ENCODE results near the gene EML1. TPM values are rescaled to one million over a fixed set of nuclear protein-coding genes. Genes with fewer than 3 reads are reported as not detected.

The EML1 gene
- total and polyA plus RNA-seq, 2 experiments from 2014 or later, result 16.6 to 16.9 TPM

- Histone ChIP-seq H3K4me1 (ENCODE audit: low read depth) (no peaks in the 10 kb centered on the region), H3K4me3 (no peak overlapping the region), H3K27ac (no peak overlapping the region), H3K27me3 (no peaks in the 10 kb centered on the region), H3K9me3 (ENCODE audit: low read depth) (no peaks in the 10 kb centered on the region), H3K36me3 (no peaks in the 10 kb centered on the region)
- no peak for DNase-seq (ENCODE audit: low read depth in 1 of 2, low spot score in 1 of 2)
- no peak for TF ChIP-seq CTCF (IDR thresholded peaks at IDR 0.05; ENCODE audit: low read depth, low read length)
Measured at GRCh38 chr14:99820702-99821331, 27.6 kb downstream of the EML1 start.

- no peak for TF ChIP-seq CTCF (IDR thresholded peaks at IDR 0.05; ENCODE audit: low read depth, low read length)
- Histone ChIP-seq H3K27me3 (no peaks in the 10 kb centered on the region), H3K27ac (no peak overlapping the region), H3K36me3 (no peaks in the 10 kb centered on the region), H3K4me1 (ENCODE audit: low read depth) (no peaks in the 10 kb centered on the region), H3K4me3 (no peak overlapping the region), H3K9me3 (ENCODE audit: low read depth) (no peaks in the 10 kb centered on the region)
- peak; percentile 57 to 58 for DNase-seq (ENCODE audit: low read depth in 1 of 2, low spot score in 1 of 2)
Measured at GRCh38 chr14:99821519-99822508, 28.6 kb downstream of the EML1 start.

- no peaks in the 10 kb centered on the region for H3K27me3 ChIP-seq
- no peak for TF ChIP-seq CTCF (IDR thresholded peaks at IDR 0.05; ENCODE audit: low read depth, low read length)
- no peak for DNase-seq (ENCODE audit: low read depth in 1 of 2, low spot score in 1 of 2)
- H3K9me3 ChIP-seq (ENCODE audit: low read depth), result no peaks in the 10 kb centered on the region
- no peak overlapping the region for H3K27ac ChIP-seq
- H3K4me3 ChIP-seq, result no peak overlapping the region
- H3K4me1 ChIP-seq (ENCODE audit: low read depth), result no peaks in the 10 kb centered on the region
- no peaks in the 10 kb centered on the region for H3K36me3 ChIP-seq
Measured at GRCh38 chr14:99822800-99823455, 29.7 kb downstream of the EML1 start.

GRCh38 chr14:99824776-99825175 is 31.6 kb downstream of the EML1 start:
- no peaks in the 10 kb centered on the region for H3K4me1 ChIP-seq (ENCODE audit: low read depth)
- DNase-seq (ENCODE audit: low read depth in 1 of 2, low spot score in 1 of 2), result no peak
- no peak for TF ChIP-seq CTCF (IDR thresholded peaks at IDR 0.05; ENCODE audit: low read depth, low read length)
- no peaks in the 10 kb centered on the region for H3K27me3 ChIP-seq
- H3K9me3 ChIP-seq (ENCODE audit: low read depth), result no peaks in the 10 kb centered on the region
- H3K4me3 ChIP-seq, result no peak overlapping the region
- no peaks in the 10 kb centered on the region for H3K36me3 ChIP-seq
- H3K27ac ChIP-seq, result no peak overlapping the region

GRCh38 chr14:99829450-99829849 is 36.2 kb downstream of the EML1 start:
- no peak for DNase-seq (ENCODE audit: low read depth in 1 of 2, low spot score in 1 of 2)
- no peaks in the 10 kb centered on the region for H3K4me1 ChIP-seq (ENCODE audit: low read depth)
- no peak overlapping the region for H3K27ac ChIP-seq
- TF ChIP-seq CTCF (IDR thresholded peaks at IDR 0.05; ENCODE audit: low read depth, low read length), result no peak
- H3K4me3 ChIP-seq, result no peak overlapping the region
- no peaks in the 10 kb centered on the region for H3K36me3 ChIP-seq
- H3K9me3 ChIP-seq (ENCODE audit: low read depth), result no peaks in the 10 kb centered on the region
- H3K27me3 ChIP-seq, result peaks cover 4% of the 10 kb centered on the region
